K562 (cell line): ENCODE results near the gene MED13L. TPM values are rescaled to one million over a fixed set of nuclear protein-coding genes. Genes with fewer than 3 reads are reported as not detected.

ENCODE experiments used
- HNRNPUL1 ChIP-seq: fragments of 200-400 bp; formaldehyde crosslinking; IDR thresholded peaks from 2 replicates; pipeline ENCODE4 v1.6.1; 2017; ENCODE audit warnings: low read length
- REST ChIP-seq, 2 experiments: fragments of 450-650 bp; formaldehyde crosslinking in 1 of 2; IDR thresholded peaks; 2 replicates each; pipeline versions ENCODE4 v1.4.0 to v1.6.1; 2014 to 2020; ENCODE audit warnings: mild to moderate bottlenecking in 2 of 2, borderline replicate concordance in 1 of 2, low read depth in 1 of 2
- polyA plus RNA-seq, 8 experiments: library from polyadenylated mRNA; depleted of rRNA in 4 of 8; stranded (reverse) in 5 of 8; unstranded in 3 of 8; fragments of >200 nt; fragmentation: Nextera tagmentation in 2 of 8; fragmentation: Illumina TruSeq in 1 of 8; extraction: Ambion mirVana in 2 of 8; extraction: Trizol in 1 of 8; gene quantifications; 2 replicates each; pipeline versions ENCODE4 v1.2.1 to v1.2.3, GENCODE V29; 2011 to 2014; ENCODE audit warnings: inconsistent platforms in 1 of 8, missing spikeins in 1 of 8
- total RNA-seq, 7 experiments: library from RNA; depleted of rRNA in 6 of 7; stranded (reverse); fragments of >200 nt in 6 of 7; fragmentation: Illumina TruSeq in 2 of 7; extraction: Trizol in 2 of 7; gene quantifications; 2 replicates each; pipeline versions ENCODE4 v1.2.1 to v1.2.3, GENCODE V29; 2011 to 2021; ENCODE audit warnings: low replicate concordance in 1 of 7

MED13L gene
- total and polyA plus RNA-seq, 9 of the 15 experiments (the other 6 are each of a cell fraction or from before 2014, with no cell fraction given), result 13.4 to 90.3 (median 36.9) TPM

GRCh38 chr12:116012757-116013156 lies 264.7 kb downstream of the MED13L start (continued):
- TF ChIP-seq REST (IDR thresholded peaks at IDR 0.05; ENCODE audit: borderline replicate concordance) (no peak), REST (CRISPR knock-in tag; IDR thresholded peaks at IDR 0.05; ENCODE audit: low read depth) (no peak), HNRNPUL1 (no peak)
